ENCODE results near the gene SMIM17.

GRCh38 chr19:56668676-56669075 lies 25.7 kb downstream of the SMIM17 start:
- TF ChIP-seq CTCF (IDR thresholded peaks at IDR 0.05): no peak
- no peak for TF ChIP-seq POLR2A (IDR thresholded peaks at IDR 0.05)

Measured in thyroid gland (tissue), 4 donors.